Measurements from ENCODE around the gene CDK3. TPM values are rescaled to one million over a fixed set of nuclear protein-coding genes. Genes with fewer than 3 reads are reported as not detected.

Gene CDK3
- total and polyA plus RNA-seq, 4 donors: 1.5 to 6.3 (median 2.6) TPM

DNA sequence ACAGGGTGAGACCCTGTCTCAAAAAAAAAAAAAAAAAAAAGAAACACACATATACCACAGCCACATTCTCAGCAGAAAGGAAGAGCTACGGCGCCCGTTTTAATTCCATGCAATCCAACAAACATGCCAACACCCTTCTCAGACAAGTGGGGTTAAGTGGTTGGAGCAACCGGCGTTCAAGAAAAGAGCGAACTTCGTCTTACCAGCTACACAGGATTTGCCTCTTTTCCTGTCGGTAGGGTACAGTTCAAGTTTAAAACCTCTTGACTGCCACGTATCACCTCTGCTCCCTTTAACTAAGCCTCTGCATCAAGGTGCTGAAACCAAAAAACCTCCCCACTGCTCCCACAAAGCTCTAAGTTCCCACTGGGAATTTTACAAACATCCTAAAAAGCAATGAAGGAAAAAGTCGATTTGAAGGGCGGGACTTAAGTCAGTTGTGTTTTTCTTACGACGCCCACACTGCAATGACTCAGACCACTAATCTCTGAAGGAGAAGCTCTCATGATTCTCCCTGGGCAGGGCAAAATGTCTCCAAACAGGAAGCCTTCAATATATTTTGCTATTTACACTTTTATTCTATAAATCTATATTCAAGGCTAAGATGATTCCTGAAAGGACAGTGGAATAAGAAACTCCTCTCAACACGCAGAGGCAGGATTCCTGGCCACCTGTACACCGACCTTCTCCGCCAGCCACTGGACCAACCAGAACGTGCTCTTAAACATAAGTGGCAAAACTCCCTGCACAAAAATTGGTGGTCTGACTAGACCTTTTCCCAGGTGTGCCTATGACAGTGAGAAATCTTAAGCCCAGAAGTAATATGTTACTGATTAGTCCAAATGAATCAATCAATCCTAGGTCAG lies 52.8 kb downstream of the CDK3 start:
- no peak for DNase-seq (ENCODE audit: low spot score)
- Histone ChIP-seq H3K4me1 (ENCODE audit: control insufficient read depth in 4 of 4, insufficient read depth in 4 of 4, low read length in 3 of 4) (no peaks in the 10 kb centered on the region), H3K9me3 (ENCODE audit: control insufficient read depth in 4 of 4, low read length in 3 of 4) (no peaks in the 10 kb centered on the region), H3K36me3 (ENCODE audit: control insufficient read depth in 4 of 4, insufficient read depth in 3 of 4, low read depth in 1 of 4, low read length in 3 of 4) (peaks cover 26 to 79% (median 54%) of the 10 kb centered on the region in 4 donors), H3K9ac (ENCODE audit: low read depth in 1 of 2, low read length in 2 of 2) (no peak overlapping the region), H3K4me3 (ENCODE audit: low read depth in 1 of 3, low read length in 3 of 3) (no peak overlapping the region), H3K27me3 (ENCODE audit: control insufficient read depth in 4 of 4, insufficient read depth in 4 of 4, low read length in 3 of 4) (no peaks in the 10 kb centered on the region), H3K27ac (ENCODE audit: low read depth in 1 of 2, low read length in 2 of 2) (no peak overlapping the region)
- WGBS: 93% methylated on average over 17 of the region's 17 CpGs
- TF ChIP-seq HNF4A (conservative IDR thresholded peaks at IDR 0.05): no peak
- no peak for TF ChIP-seq HNF4G (IDR thresholded peaks at IDR 0.05)
- TF ChIP-seq GABPA (IDR thresholded peaks at IDR 0.05 in 1 of 2, conservative IDR thresholded peaks at IDR 0.05 in 1 of 2): no peak
- TF ChIP-seq FOXA1 (IDR thresholded peaks at IDR 0.05): no peak
- TF ChIP-seq TAF1 (conservative IDR thresholded peaks at IDR 0.05): no peak
- TF ChIP-seq, protein P1, sequence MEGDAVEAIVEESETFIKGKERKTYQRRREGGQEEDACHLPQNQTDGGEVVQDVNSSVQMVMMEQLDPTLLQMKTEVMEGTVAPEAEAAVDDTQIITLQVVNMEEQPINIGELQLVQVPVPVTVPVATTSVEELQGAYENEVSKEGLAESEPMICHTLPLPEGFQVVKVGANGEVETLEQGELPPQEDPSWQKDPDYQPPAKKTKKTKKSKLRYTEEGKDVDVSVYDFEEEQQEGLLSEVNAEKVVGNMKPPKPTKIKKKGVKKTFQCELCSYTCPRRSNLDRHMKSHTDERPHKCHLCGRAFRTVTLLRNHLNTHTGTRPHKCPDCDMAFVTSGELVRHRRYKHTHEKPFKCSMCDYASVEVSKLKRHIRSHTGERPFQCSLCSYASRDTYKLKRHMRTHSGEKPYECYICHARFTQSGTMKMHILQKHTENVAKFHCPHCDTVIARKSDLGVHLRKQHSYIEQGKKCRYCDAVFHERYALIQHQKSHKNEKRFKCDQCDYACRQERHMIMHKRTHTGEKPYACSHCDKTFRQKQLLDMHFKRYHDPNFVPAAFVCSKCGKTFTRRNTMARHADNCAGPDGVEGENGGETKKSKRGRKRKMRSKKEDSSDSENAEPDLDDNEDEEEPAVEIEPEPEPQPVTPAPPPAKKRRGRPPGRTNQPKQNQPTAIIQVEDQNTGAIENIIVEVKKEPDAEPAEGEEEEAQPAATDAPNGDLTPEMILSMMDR (IDR thresholded peaks at IDR 0.05; ENCODE audit: low read depth, low read length, missing input control): no peak
- TF ChIP-seq, protein P2, sequence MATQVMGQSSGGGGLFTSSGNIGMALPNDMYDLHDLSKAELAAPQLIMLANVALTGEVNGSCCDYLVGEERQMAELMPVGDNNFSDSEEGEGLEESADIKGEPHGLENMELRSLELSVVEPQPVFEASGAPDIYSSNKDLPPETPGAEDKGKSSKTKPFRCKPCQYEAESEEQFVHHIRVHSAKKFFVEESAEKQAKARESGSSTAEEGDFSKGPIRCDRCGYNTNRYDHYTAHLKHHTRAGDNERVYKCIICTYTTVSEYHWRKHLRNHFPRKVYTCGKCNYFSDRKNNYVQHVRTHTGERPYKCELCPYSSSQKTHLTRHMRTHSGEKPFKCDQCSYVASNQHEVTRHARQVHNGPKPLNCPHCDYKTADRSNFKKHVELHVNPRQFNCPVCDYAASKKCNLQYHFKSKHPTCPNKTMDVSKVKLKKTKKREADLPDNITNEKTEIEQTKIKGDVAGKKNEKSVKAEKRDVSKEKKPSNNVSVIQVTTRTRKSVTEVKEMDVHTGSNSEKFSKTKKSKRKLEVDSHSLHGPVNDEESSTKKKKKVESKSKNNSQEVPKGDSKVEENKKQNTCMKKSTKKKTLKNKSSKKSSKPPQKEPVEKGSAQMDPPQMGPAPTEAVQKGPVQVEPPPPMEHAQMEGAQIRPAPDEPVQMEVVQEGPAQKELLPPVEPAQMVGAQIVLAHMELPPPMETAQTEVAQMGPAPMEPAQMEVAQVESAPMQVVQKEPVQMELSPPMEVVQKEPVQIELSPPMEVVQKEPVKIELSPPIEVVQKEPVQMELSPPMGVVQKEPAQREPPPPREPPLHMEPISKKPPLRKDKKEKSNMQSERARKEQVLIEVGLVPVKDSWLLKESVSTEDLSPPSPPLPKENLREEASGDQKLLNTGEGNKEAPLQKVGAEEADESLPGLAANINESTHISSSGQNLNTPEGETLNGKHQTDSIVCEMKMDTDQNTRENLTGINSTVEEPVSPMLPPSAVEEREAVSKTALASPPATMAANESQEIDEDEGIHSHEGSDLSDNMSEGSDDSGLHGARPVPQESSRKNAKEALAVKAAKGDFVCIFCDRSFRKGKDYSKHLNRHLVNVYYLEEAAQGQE (IDR thresholded peaks at IDR 0.05): no peak
- TF ChIP-seq, protein P3, sequence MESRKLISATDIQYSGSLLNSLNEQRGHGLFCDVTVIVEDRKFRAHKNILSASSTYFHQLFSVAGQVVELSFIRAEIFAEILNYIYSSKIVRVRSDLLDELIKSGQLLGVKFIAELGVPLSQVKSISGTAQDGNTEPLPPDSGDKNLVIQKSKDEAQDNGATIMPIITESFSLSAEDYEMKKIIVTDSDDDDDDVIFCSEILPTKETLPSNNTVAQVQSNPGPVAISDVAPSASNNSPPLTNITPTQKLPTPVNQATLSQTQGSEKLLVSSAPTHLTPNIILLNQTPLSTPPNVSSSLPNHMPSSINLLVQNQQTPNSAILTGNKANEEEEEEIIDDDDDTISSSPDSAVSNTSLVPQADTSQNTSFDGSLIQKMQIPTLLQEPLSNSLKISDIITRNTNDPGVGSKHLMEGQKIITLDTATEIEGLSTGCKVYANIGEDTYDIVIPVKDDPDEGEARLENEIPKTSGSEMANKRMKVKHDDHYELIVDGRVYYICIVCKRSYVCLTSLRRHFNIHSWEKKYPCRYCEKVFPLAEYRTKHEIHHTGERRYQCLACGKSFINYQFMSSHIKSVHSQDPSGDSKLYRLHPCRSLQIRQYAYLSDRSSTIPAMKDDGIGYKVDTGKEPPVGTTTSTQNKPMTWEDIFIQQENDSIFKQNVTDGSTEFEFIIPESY (IDR thresholded peaks at IDR 0.05): no peak
- no peak for TF ChIP-seq SP1 (IDR thresholded peaks at IDR 0.05)
- TF ChIP-seq, protein P4, sequence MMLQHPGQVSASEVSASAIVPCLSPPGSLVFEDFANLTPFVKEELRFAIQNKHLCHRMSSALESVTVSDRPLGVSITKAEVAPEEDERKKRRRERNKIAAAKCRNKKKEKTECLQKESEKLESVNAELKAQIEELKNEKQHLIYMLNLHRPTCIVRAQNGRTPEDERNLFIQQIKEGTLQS (IDR thresholded peaks at IDR 0.05): no peak
- no peak for TF ChIP-seq RAD21 (IDR thresholded peaks at IDR 0.05)
- TF ChIP-seq JUND (IDR thresholded peaks at IDR 0.05): no peak
- TF ChIP-seq FOXA2 (IDR thresholded peaks at IDR 0.05): no peak
- no peak for TF ChIP-seq RXRA (IDR thresholded peaks at IDR 0.05)
- TF ChIP-seq, protein P5, sequence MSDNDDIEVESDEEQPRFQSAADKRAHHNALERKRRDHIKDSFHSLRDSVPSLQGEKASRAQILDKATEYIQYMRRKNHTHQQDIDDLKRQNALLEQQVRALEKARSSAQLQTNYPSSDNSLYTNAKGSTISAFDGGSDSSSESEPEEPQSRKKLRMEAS (IDR thresholded peaks at IDR 0.05): no peak
